ENCODE results near the gene PREP.

The PREP gene

DNA sequence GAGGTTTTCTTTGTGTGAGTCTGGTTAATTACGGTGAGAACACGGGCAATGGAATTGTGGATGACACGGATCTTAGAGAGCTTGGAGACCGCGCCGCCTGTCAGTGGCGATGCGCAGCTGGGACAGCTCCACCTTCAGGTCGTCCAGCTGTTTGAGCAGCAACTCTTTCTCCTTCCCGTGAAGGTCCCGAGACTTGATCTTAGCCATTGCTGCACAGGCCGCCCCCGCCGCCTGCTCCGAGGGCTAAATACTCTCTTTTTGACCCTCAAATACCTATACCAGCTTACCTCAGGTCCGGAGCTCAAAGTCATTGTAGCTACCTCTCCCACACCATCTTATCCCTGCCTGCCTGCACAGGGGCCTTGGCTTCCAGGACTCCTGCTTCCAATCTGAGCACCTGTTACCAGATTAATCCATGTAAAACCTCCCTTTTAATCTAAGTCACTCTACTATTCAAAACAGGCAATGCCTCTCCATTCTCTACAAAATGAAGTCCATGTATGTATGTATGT is 100.2 kb downstream of the PREP start:
- Histone ChIP-seq H3K4me2 (ENCODE audit: low read length) (peak overlapping the region; percentile 64), H3K36me3 (ENCODE audit: insufficient read depth, low read length) (peaks cover 5% of the 10 kb centered on the region), H3K27me3 (ENCODE audit: control insufficient read depth, insufficient read depth, low read length) (no peaks in the 10 kb centered on the region), H3K9me3 (replicated peaks; ENCODE audit: low read length) (no peaks in the 10 kb centered on the region), H3K9ac (ENCODE audit: low read depth, low read length) (no peak overlapping the region), H3K4me1 (ENCODE audit: control insufficient read depth, insufficient read depth, low read length) (no peaks in the 10 kb centered on the region), H3K4me3 (ENCODE audit: low read length) (no peak overlapping the region)

DNA sequence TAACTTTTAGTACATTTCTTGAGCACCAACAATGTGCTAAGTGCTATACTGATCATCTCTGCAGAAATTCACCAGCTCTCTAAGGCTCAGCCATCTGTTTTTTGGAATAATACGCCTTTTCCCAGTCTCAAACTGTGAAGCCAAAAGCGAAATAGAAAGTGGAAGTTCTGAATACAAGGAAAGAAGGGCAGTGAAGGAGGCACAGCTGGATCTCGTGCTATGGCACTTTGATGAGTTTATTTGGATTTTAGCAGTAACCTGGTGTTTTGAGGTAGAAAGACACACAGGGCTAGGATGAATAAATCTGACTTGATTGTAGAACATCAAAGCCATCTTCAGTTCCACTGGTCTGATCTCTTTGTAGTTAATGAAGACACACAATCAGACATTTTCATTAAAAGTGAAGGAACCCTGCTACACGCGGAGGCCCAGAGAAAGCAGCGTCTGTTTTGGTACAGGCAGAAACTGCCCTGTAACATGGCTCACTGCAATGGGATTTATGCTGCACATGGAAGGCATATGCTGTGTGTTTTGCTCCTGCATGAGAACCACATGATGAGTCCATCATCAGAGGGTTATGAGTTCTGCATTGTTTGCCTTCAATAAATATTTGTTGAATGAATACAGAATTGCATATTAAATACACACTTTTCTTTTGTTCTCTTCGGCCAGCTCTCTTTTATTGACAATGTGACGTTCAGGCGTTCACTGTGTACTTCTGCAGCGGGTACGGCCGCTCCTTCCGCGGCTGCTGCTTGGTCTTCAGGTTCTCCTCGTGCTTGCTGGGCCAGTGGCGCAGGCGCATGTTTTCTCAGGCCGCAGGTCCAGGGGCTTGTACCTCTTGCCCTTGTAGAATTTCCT is 100.9 kb downstream of the PREP start:
- H3K36me3 ChIP-seq (ENCODE audit: insufficient read depth, low read length) = peaks cover 5% of the 10 kb centered on the region
- H3K9ac ChIP-seq (ENCODE audit: low read depth, low read length) = no peak overlapping the region
- H3K4me2 ChIP-seq (ENCODE audit: low read length) = peak overlapping the region; percentile 64
- H3K4me3 ChIP-seq (ENCODE audit: low read length) = no peak overlapping the region
- no peaks in the 10 kb centered on the region for H3K4me1 ChIP-seq (ENCODE audit: control insufficient read depth, insufficient read depth, low read length)
- H3K9me3 ChIP-seq (replicated peaks; ENCODE audit: low read length) = no peaks in the 10 kb centered on the region
- no peaks in the 10 kb centered on the region for H3K27me3 ChIP-seq (ENCODE audit: control insufficient read depth, insufficient read depth, low read length)

DNA sequence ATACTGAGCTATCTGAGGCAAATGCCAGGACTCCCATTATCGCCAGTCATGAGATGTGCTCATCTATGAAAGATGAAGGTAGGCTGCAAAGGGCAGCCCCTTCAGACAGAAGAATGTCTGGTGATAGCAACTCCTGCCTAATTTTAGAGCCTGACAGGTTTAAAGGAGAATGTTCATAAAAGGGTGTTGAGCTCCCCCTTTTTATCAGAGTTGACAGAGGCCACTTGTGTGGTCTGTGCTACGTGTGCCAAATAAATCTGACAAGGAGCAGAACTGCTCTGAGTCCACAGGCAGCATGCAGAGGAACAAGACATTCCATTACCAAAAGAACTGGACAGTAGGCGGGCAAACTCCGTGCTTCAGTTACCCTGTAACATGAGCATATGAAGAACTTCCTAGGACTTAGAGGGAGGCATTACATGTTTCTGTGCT is 101.8 kb downstream of the PREP start:
- H3K36me3 ChIP-seq (ENCODE audit: insufficient read depth, low read length) = peaks cover under 1% of the 10 kb centered on the region
- H3K4me1 ChIP-seq (ENCODE audit: control insufficient read depth, insufficient read depth, low read length) = no peaks in the 10 kb centered on the region
- no peak overlapping the region for H3K9ac ChIP-seq (ENCODE audit: low read depth, low read length)
- no peaks in the 10 kb centered on the region for H3K27me3 ChIP-seq (ENCODE audit: control insufficient read depth, insufficient read depth, low read length)
- H3K4me2 ChIP-seq (ENCODE audit: low read length) = no peak overlapping the region
- no peaks in the 10 kb centered on the region for H3K9me3 ChIP-seq (replicated peaks; ENCODE audit: low read length)
- H3K4me3 ChIP-seq (ENCODE audit: low read length) = no peak overlapping the region

DNA sequence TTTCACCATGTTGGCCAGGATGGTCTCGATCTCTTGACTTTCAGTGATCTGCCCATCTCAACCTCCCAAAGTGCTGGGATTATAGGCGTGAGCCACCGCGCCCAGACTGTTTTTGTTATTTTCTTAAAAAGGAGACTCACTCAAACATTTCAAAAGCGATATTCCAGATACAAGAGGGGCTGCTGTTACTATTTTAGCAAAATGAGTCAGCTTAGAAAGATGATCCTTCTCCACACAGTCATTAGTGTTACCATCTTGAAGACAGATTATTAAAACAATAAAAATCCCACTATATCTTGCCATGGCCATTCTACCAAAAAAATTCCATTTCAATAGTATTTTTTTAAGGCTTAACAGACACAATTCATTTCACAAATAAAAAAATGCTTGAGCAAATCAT is 102.8 kb downstream of the PREP start:
- Histone ChIP-seq H3K4me3 (ENCODE audit: low read length) (no peak overlapping the region), H3K36me3 (ENCODE audit: insufficient read depth, low read length) (no peaks in the 10 kb centered on the region), H3K4me1 (ENCODE audit: control insufficient read depth, insufficient read depth, low read length) (no peaks in the 10 kb centered on the region)

DNA sequence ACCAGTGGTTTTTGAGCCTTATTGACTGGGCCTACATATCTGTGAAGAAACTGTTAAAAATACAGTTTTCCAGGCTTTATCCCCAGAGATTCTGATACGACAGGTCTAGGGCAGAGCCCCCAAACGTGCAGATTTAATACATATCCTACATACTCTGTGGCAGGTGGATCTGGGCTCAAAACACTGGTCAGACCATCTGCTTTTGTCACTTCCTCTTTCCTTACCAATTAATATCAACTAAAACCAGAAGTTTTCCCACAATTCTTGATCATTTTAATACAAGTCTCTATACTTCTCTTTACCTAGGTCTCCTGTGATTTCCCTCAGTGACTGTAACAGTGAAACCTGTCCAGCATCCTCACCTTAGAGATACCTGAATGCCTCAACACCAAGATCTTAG is 108.8 kb downstream of the PREP start:
- no peak overlapping the region for H3K4me2 ChIP-seq (ENCODE audit: low read length)
- H3K27me3 ChIP-seq (ENCODE audit: control insufficient read depth, insufficient read depth, low read length) = no peaks in the 10 kb centered on the region
- no peaks in the 10 kb centered on the region for H3K4me1 ChIP-seq (ENCODE audit: control insufficient read depth, insufficient read depth, low read length)
- no peak overlapping the region for H3K9ac ChIP-seq (ENCODE audit: low read depth, low read length)
- H3K4me3 ChIP-seq (ENCODE audit: low read length) = no peak overlapping the region
- H3K36me3 ChIP-seq (ENCODE audit: insufficient read depth, low read length) = no peaks in the 10 kb centered on the region
- H3K9me3 ChIP-seq (replicated peaks; ENCODE audit: low read length) = no peaks in the 10 kb centered on the region

More for the DNA sequence above, 102.8 kb downstream of the PREP start:
- Histone ChIP-seq H3K27me3 (ENCODE audit: control insufficient read depth, insufficient read depth, low read length) (no peaks in the 10 kb centered on the region), H3K4me2 (ENCODE audit: low read length) (no peak overlapping the region), H3K9ac (ENCODE audit: low read depth, low read length) (no peak overlapping the region), H3K9me3 (replicated peaks; ENCODE audit: low read length) (no peaks in the 10 kb centered on the region)

DNA sequence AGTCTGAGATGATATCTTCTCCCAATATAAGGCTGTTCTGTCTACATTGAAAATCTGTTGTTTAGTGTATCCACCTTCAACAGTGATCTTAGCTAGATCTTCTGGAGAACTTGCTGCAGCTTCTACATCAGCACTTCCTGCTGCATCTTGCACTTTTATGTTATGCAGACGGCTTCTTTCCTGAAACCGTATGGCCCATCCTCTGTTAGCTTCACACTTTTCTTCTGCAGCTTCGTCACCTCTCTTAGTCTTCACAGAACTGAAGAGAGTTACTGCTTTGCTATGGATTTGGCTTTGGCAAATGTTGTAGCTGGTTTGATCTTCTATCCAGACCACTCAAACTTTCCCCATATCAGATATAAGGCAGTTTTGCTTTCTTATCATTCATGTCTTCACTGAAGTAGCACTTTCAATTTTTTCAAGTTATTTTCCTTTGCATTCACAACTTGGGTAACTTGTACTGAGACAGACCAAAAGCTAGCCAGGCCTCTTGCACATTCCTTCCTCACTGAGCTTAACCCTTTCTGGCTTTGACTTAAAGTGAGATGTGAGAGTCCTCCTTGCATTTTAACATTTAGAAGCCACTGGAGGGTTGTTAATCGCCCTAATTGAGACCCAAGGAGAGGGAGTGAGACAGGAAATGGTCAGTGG is 110.1 kb downstream of the PREP start:
- H3K4me1 ChIP-seq (ENCODE audit: control insufficient read depth, insufficient read depth, low read length) = no peaks in the 10 kb centered on the region
- no peaks in the 10 kb centered on the region for H3K9me3 ChIP-seq (replicated peaks; ENCODE audit: low read length)
- no peak overlapping the region for H3K4me2 ChIP-seq (ENCODE audit: low read length)
- no peaks in the 10 kb centered on the region for H3K36me3 ChIP-seq (ENCODE audit: insufficient read depth, low read length)
- H3K9ac ChIP-seq (ENCODE audit: low read depth, low read length) = no peak overlapping the region
- H3K27me3 ChIP-seq (ENCODE audit: control insufficient read depth, insufficient read depth, low read length) = no peaks in the 10 kb centered on the region
- H3K4me3 ChIP-seq (ENCODE audit: low read length) = no peak overlapping the region

DNA sequence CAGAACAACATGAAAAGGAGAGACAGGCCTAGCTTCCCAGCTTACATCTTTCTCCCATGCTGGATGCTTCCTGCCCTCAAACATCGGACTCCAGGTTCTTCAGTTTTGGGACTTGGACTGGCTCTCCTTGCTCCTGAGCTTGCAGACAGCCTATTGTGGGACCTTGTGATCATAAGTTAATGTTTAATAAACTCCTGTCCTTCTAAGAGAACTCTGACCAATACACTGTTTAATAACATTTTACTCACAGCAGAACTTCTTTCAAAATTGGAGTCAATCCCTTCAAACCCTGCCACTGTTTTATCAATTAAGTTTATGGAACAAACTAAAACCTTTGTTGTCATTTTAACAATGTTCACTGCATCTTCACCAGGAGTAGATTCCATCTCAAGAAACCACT is 111.4 kb downstream of the PREP start:
- H3K4me2 ChIP-seq (ENCODE audit: low read length) = no peak overlapping the region
- H3K4me1 ChIP-seq (ENCODE audit: control insufficient read depth, insufficient read depth, low read length) = no peaks in the 10 kb centered on the region
- H3K36me3 ChIP-seq (ENCODE audit: insufficient read depth, low read length) = no peaks in the 10 kb centered on the region
- H3K27me3 ChIP-seq (ENCODE audit: control insufficient read depth, insufficient read depth, low read length) = no peaks in the 10 kb centered on the region
- no peak overlapping the region for H3K9ac ChIP-seq (ENCODE audit: low read depth, low read length)
- no peak overlapping the region for H3K4me3 ChIP-seq (ENCODE audit: low read length)
- no peaks in the 10 kb centered on the region for H3K9me3 ChIP-seq (replicated peaks; ENCODE audit: low read length)

DNA sequence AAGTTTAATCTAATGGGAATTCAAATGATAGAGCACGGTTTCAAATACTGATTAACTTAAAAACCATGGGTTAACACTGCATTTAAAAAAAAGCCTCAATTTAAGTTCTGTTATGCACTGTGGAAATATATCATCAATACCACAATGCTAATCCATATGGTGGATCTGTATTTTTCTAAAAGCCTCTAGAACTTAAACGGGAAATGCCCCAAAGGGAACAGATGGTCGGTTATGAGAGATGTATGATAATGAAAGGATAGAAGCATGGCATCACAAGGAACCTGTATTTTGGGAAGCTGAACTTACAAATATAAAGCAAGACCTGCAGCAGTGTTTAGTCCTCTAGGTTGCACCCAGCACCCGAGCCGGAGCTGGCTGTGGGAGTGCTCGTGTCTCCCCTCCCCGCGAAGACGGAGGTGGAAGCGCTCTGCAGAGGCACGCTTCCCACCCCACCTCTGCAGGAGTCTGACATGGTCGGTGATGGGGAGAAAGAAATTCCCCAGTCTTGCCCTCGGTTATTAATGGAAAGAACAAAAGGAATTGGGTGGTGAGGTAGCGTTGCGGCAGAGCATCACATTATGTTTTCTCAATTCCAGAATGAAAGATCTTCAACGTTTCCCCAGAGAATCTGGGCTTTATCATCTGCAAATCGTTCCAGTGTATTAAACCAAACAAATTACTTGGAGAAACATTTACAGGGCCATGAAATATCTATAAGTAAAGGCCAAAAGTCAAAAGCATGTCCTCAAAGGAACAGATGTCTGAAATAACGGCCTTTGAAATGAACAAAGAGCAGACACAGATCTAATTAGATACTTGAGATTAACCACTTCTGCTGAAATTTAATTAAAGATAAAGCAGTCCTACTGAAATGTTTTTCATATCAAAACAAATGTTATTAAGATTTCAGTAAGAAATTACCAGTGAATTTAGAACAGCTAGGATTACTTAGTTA is 120.0 kb downstream of the PREP start:
- peaks cover 39% of the 10 kb centered on the region for H3K36me3 ChIP-seq (ENCODE audit: insufficient read depth, low read length)
- H3K4me2 ChIP-seq (ENCODE audit: low read length) = no peak overlapping the region
- H3K27me3 ChIP-seq (ENCODE audit: control insufficient read depth, insufficient read depth, low read length) = no peaks in the 10 kb centered on the region
- H3K4me3 ChIP-seq (ENCODE audit: low read length) = no peak overlapping the region
- no peaks in the 10 kb centered on the region for H3K4me1 ChIP-seq (ENCODE audit: control insufficient read depth, insufficient read depth, low read length)
- no peak overlapping the region for H3K9ac ChIP-seq (ENCODE audit: low read depth, low read length)
- H3K9me3 ChIP-seq (replicated peaks; ENCODE audit: low read length) = no peaks in the 10 kb centered on the region

DNA sequence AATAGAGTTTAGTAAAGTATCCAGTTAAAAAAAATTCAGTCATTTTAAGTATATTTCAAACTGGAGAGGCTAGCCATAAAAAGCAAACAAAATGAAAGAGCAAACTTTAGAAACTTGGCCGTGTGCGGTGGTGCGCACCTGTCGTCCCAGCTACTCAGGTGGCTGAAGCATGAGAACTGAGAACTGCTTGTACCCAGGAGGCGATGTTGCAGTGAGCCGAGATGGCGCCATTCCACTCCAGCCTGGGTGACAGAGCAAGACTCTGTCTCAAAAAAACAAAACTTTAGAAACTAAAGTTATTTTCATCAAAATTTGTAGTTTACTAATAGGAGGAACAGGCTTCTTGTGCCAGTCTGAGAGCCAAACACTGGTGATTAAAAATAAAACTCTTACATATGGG is 122.8 kb downstream of the PREP start:
- Histone ChIP-seq H3K4me2 (ENCODE audit: low read length) (no peak overlapping the region), H3K36me3 (ENCODE audit: insufficient read depth, low read length) (peaks cover 51% of the 10 kb centered on the region), H3K27me3 (ENCODE audit: control insufficient read depth, insufficient read depth, low read length) (no peaks in the 10 kb centered on the region), H3K9me3 (replicated peaks; ENCODE audit: low read length) (no peaks in the 10 kb centered on the region), H3K9ac (ENCODE audit: low read depth, low read length) (no peak overlapping the region), H3K4me3 (ENCODE audit: low read length) (no peak overlapping the region), H3K4me1 (ENCODE audit: control insufficient read depth, insufficient read depth, low read length) (no peaks in the 10 kb centered on the region)

DNA sequence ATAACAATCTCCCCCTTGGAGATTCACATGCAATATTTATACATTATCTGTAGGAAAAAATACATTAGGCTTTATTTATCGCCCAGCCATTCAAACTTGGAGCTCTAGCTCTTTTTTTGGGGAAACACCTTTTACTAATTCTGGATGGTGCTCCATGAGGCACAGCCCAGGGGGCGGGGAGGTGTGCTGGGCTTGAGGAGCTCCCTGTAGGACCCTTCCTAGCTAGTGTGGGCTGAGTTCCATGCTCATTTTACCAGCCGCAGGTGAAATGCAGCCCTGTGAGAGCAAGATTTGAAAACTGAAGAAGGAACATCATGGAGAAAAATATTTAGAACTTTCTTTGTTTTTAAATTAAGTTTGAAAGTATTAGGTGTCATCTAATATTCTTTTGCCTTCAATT is 123.4 kb downstream of the PREP start:
- Histone ChIP-seq H3K36me3 (ENCODE audit: insufficient read depth, low read length) (peaks cover 47% of the 10 kb centered on the region), H3K27me3 (ENCODE audit: control insufficient read depth, insufficient read depth, low read length) (no peaks in the 10 kb centered on the region), H3K9ac (ENCODE audit: low read depth, low read length) (no peak overlapping the region), H3K4me1 (ENCODE audit: control insufficient read depth, insufficient read depth, low read length) (no peaks in the 10 kb centered on the region), H3K9me3 (replicated peaks; ENCODE audit: low read length) (no peaks in the 10 kb centered on the region), H3K4me2 (ENCODE audit: low read length) (no peak overlapping the region), H3K4me3 (ENCODE audit: low read length) (no peak overlapping the region)

DNA sequence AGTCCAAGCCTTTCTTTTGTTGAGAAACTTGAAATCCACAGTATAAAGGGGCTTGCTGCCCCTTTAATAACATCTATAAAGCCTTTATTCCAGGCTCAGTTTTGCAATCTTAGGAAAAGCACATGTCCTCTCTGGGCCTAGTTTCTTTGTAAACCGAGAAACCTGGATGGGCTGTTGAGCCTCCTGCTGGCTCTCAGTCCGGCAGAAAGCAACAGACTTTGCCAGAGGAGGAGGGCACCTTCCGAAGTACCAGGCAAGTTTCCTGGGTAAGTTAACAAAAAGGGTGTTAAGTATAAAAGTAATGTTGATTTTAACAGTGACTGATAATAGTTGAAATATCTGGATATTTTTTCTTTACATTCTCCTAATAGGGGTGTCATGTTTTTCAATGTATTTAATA is 124.1 kb downstream of the PREP start:
- H3K36me3 ChIP-seq (ENCODE audit: insufficient read depth, low read length) = peaks cover 44% of the 10 kb centered on the region
- no peaks in the 10 kb centered on the region for H3K4me1 ChIP-seq (ENCODE audit: control insufficient read depth, insufficient read depth, low read length)
- H3K9me3 ChIP-seq (replicated peaks; ENCODE audit: low read length) = no peaks in the 10 kb centered on the region
- H3K4me3 ChIP-seq (ENCODE audit: low read length) = no peak overlapping the region
- H3K4me2 ChIP-seq (ENCODE audit: low read length) = no peak overlapping the region
- H3K9ac ChIP-seq (ENCODE audit: low read depth, low read length) = no peak overlapping the region
- no peaks in the 10 kb centered on the region for H3K27me3 ChIP-seq (ENCODE audit: control insufficient read depth, insufficient read depth, low read length)

Data from skeletal muscle satellite cell (primary cell).